Tibial artery (tissue), 4 donors: ENCODE measurements around the gene GBX2.
A peak's percentile ranks its signal among the peaks of the same experiment; 100 is the strongest.

Experiments
- DNase-seq, 2 donors: peaks; one replicate each; pipeline ENCODE4 v3.0.0-alpha.2; 2019
- H3K27ac ChIP-seq, 2 donors: fragments of 200-600 bp; sonication (generic) in 1 of 2; 1 replicate in 1 of 2; 2 replicates in 1 of 2; pipeline ENCODE4 v1.5.1; 2018 to 2019; ENCODE audit warnings: mild to moderate bottlenecking in 1 of 2
- H3K27me3 ChIP-seq, 2 donors: fragments of 200-600 bp; sonication (generic) in 1 of 2; one replicate each; pipeline versions ENCODE4 v1.5.1 to v1.6.0; 2016 to 2019
- H3K36me3 ChIP-seq, 3 donors: fragments of 200-600 bp; sonication (generic) in 2 of 3; one replicate each; pipeline ENCODE4 v1.5.1; 2016 to 2019; ENCODE audit warnings: mild to moderate bottlenecking in 2 of 3
- H3K4me1 ChIP-seq, 4 donors: fragments of 200-600 bp; sonication (generic) in 2 of 4; 1 replicate in 3 of 4; 2 replicates in 1 of 4; pipeline ENCODE4 v1.5.1; 2016 to 2019
- H3K4me3 ChIP-seq, 2 donors: fragments of 200-600 bp; sonication (generic) in 1 of 2; 1 replicate in 1 of 2; 2 replicates in 1 of 2; pipeline ENCODE4 v1.5.1; 2018 to 2019; ENCODE audit warnings: mild to moderate bottlenecking in 2 of 2
- H3K9me3 ChIP-seq, 3 donors: fragments of 200-600 bp; sonication (generic) in 1 of 3; one replicate each; pipeline ENCODE4 v1.5.1; 2016 to 2019
- CTCF ChIP-seq, 2 experiments: fragments of 200-600 bp in 1 of 2; fragments of 450-650 bp in 1 of 2; IDR thresholded peaks; one replicate each; pipeline ENCODE4 v1.5.1; 2017 to 2019; ENCODE audit warnings: antibody characterized with exemption in 2 of 2, mild to moderate bottlenecking in 1 of 2, moderate library complexity in 1 of 2
- intact Hi-C: fragments of 100-400 bp; cut with DNase I; formaldehyde crosslinking; loops from one replicate; pipeline ENCODE4 v1.15.0; 2023; ENCODE audit warnings: low total_unique reads

GBX2 gene

DNA sequence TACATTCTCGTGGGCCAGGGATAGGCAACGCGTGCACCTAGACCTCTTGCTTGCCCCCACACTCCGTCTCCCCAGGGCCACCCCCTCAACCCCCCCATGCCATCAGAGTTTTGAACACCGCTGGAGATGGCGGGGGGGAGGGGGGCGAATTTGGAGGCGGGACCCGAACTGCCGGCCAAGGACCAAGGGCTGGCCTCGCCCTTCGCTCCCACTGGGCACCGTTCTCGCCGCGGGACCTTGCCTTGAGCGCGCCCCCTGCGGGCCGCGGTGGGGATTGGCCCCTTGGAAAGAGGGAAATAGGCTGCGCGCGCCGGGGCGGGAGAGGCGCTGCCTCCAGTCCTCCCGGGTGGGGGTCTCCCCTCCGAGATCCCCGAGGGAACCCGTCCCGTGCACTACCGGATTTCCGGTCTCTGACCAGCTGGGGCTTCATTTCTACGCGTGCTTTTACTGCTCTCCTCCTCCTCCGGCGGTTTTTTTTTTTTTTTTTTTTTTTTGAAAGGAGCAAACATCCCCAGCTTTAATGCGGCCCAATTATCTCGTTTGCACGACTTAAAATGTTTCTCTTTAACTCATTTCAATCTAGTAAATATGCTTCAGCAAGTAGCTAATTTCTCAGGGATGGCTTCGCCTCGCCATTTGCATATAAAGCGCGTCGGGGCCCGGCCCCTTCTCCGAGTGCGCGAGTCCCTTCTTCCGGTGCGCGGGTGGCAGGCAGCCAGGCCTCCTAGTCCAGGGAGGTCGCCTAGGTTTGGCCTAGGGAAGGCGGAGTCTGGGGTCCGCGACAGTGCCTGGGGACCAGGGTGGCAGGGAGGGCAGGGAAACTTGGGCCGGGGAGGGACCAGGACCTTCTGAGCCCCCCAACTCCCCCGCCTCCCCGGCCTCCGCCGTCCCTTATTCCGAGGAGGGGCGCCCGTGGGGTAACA, 10.0 kb upstream of the GBX2 start:
- peak; percentile 55 to 57 for TF ChIP-seq CTCF (IDR thresholded peaks at IDR 0.05)
- intact Hi-C loops, result no loop called here
- H3K9me3 ChIP-seq, result no peaks in the 10 kb centered on the region
- peak; percentile 45 to 78 for DNase-seq
- no peaks in the 10 kb centered on the region for H3K36me3 ChIP-seq
- peaks cover 0 to 34% (median 23%) of the 10 kb centered on the region in 4 donors for H3K4me1 ChIP-seq
- peak overlapping the region; percentile 35 to 47 for H3K4me3 ChIP-seq
- H3K27me3 ChIP-seq, result peaks cover 0 to 69% of the 10 kb centered on the region in 2 donors
- no peak overlapping the region for H3K27ac ChIP-seq

GRCh38 chr2:236177604-236177966, 9.4 kb upstream of the GBX2 start:
- no peak overlapping the region for H3K27ac ChIP-seq
- peaks cover 0 to 76% of the 10 kb centered on the region in 2 donors for H3K27me3 ChIP-seq

DNA sequence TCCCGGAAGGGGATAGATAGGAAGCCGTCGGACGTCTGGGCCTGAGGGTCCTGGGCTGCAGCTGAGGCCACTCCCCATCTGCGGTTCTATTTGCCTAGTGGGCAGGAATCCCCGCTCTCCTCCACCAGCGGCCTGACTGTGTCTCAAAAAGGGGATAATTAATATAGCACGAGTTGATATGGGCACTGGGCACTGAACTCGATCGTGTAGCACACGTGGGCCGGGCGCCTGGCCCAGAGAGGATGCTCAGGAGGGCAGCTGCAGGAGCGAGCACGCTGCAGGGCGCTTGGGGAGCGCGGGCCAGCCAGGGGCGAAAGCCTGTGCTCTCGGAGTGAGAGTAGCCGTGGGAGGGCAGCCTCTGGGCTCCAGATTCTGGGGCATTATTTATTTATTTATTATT, 8.8 kb upstream of the GBX2 start:
- Histone ChIP-seq H3K27ac (no peak overlapping the region), H3K9me3 (no peaks in the 10 kb centered on the region), H3K36me3 (no peaks in the 10 kb centered on the region), H3K27me3 (peaks cover 0 to 82% of the 10 kb centered on the region in 2 donors), H3K4me1 (peaks cover 0 to 45% (median 31%) of the 10 kb centered on the region in 4 donors), H3K4me3 (no peak overlapping the region)
- no peak for TF ChIP-seq CTCF (IDR thresholded peaks at IDR 0.05)
- DNase-seq, result no peak
- intact Hi-C loops, result no loop called here

More at GRCh38 chr2:236177604-236177966, 9.4 kb upstream of the GBX2 start:
- H3K9me3 ChIP-seq, result no peaks in the 10 kb centered on the region
- intact Hi-C loops, result no loop called here
- peak overlapping the region; percentile 35 to 47 for H3K4me3 ChIP-seq
- TF ChIP-seq CTCF (IDR thresholded peaks at IDR 0.05), result peak; percentile 7 to 8
- no peak for DNase-seq
- H3K36me3 ChIP-seq, result no peaks in the 10 kb centered on the region
- peaks cover 0 to 40% (median 26%) of the 10 kb centered on the region in 4 donors for H3K4me1 ChIP-seq

- Histone ChIP-seq H3K4me3 (no peak overlapping the region), H3K27ac (no peak overlapping the region), H3K36me3 (no peaks in the 10 kb centered on the region), H3K27me3 (peaks cover under 1 to 82% of the 10 kb centered on the region in 2 donors), H3K9me3 (no peaks in the 10 kb centered on the region), H3K4me1 (peaks cover 0 to 49% (median 34%) of the 10 kb centered on the region in 4 donors)
- intact Hi-C loops, result no loop called here
- no peak for DNase-seq
- TF ChIP-seq CTCF (IDR thresholded peaks at IDR 0.05), result no peak
Observed at GRCh38 chr2:236176417-236176816, 8.2 kb upstream of the GBX2 start.

- H3K27me3 ChIP-seq, result peaks cover 5 to 83% of the 10 kb centered on the region in 2 donors
- no peak overlapping the region for H3K27ac ChIP-seq
- no peak for DNase-seq
- H3K36me3 ChIP-seq, result no peaks in the 10 kb centered on the region
- H3K4me1 ChIP-seq, result peaks cover 0 to 55% (median 35%) of the 10 kb centered on the region in 4 donors
- intact Hi-C loops, result no loop called here
- H3K9me3 ChIP-seq, result no peaks in the 10 kb centered on the region
- no peak for TF ChIP-seq CTCF (IDR thresholded peaks at IDR 0.05)
- H3K4me3 ChIP-seq, result no peak overlapping the region
Observed at GRCh38 chr2:236175548-236176150, 7.5 kb upstream of the GBX2 start.
